ENCODE results near the gene SH3BGR. TPM values are rescaled to one million over a fixed set of nuclear protein-coding genes. Genes with fewer than 3 reads are reported as not detected.
A peak's percentile ranks its signal among the peaks of the same experiment; 100 is the strongest.

The SH3BGR gene
- total and polyA plus RNA-seq, 10 of the 15 experiments (the other 5 are each of a cell fraction or from before 2014, with no cell fraction given): 0.45 to 3.5 (median 1.7) TPM

DNA sequence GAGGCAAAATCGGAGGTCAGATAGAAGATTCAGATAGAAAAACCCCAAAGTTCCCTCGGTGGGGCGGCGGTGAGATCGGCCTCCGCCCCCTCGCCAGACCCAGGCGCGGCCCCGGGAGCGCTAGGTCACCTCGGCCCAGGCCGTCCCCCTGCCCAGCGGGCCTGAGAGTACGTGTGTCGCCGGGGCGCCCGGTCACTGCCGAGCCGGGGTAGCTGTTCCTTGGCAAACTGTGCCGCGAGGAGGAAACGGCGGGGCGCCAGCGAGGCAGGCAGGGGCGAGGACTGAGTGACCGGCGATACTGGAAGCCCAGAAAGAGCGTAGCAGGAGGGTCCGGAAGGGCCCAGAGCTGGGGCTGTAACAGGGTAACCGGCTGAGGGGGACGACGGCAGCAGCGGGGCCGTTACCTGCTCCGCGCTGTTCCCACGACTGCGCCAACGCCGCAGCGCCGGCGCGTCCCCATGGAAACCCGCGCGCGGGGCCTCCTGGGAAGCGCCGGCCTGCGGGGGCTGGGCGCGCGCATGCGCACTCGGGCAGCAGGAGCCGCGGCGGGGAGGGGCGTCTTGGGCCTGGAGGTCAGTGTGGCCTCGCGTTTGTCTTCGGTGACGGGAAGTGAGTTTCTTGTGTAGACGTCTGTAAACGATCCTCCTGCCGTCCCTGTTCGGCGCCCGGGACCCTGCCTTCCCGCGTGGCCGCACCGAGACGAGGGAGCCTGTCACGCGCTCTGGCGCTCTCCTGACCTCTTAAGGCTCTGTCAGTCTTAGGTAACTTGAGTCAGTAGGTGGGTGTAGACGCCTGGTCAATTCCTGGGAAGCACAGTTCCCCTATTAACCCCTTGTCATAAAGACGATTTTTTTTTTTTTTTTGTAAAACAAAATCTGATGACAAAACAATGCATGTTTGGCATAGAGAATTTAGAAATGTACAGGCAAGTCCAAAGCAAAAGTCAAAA is 6.2 kb upstream of the SH3BGR start, which contains the start of gene LCA5L (continued):
- no peak for TF ChIP-seq NR2C2 (IDR thresholded peaks at IDR 0.05; ENCODE audit: borderline replicate concordance, control insufficient read depth, insufficient read length, low read depth)
- no peak for TF ChIP-seq ZNF217 (IDR thresholded peaks at IDR 0.05)
- TF ChIP-seq MTA3 (IDR thresholded peaks at IDR 0.05; ENCODE audit: borderline replicate concordance, low read length): no peak
- no peak for TF ChIP-seq CBFB (IDR thresholded peaks at IDR 0.05; ENCODE audit: low read depth)
- TF ChIP-seq, protein P1, sequence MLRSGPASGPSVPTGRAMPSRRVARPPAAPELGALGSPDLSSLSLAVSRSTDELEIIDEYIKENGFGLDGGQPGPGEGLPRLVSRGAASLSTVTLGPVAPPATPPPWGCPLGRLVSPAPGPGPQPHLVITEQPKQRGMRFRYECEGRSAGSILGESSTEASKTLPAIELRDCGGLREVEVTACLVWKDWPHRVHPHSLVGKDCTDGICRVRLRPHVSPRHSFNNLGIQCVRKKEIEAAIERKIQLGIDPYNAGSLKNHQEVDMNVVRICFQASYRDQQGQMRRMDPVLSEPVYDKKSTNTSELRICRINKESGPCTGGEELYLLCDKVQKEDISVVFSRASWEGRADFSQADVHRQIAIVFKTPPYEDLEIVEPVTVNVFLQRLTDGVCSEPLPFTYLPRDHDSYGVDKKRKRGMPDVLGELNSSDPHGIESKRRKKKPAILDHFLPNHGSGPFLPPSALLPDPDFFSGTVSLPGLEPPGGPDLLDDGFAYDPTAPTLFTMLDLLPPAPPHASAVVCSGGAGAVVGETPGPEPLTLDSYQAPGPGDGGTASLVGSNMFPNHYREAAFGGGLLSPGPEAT (IDR thresholded peaks at IDR 0.05; ENCODE audit: low read depth): no peak
- TF ChIP-seq SUPT20H (IDR thresholded peaks at IDR 0.05; ENCODE audit: borderline replicate concordance, control insufficient read depth, low read depth, low read length): no peak
- peak; percentile 59; the same call in 1 of the 2 replicates for TF ChIP-seq TAF1 (IDR thresholded peaks at IDR 0.05; ENCODE audit: borderline replicate concordance, low read depth, low read length)
- TF ChIP-seq, protein P2, sequence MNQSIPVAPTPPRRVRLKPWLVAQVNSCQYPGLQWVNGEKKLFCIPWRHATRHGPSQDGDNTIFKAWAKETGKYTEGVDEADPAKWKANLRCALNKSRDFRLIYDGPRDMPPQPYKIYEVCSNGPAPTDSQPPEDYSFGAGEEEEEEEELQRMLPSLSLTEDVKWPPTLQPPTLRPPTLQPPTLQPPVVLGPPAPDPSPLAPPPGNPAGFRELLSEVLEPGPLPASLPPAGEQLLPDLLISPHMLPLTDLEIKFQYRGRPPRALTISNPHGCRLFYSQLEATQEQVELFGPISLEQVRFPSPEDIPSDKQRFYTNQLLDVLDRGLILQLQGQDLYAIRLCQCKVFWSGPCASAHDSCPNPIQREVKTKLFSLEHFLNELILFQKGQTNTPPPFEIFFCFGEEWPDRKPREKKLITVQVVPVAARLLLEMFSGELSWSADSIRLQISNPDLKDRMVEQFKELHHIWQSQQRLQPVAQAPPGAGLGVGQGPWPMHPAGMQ (IDR thresholded peaks at IDR 0.05; ENCODE audit: borderline replicate concordance): no peak
- TF ChIP-seq HCFC1 (IDR thresholded peaks at IDR 0.05; ENCODE audit: low read length): peak; percentile 41
- TF ChIP-seq NR2F1 (conservative IDR thresholded peaks at IDR 0.05): peak; percentile 90
- no peak for TF ChIP-seq NFIC (IDR thresholded peaks at IDR 0.05; ENCODE audit: low read depth, low read length)
- TF ChIP-seq, protein P3, sequence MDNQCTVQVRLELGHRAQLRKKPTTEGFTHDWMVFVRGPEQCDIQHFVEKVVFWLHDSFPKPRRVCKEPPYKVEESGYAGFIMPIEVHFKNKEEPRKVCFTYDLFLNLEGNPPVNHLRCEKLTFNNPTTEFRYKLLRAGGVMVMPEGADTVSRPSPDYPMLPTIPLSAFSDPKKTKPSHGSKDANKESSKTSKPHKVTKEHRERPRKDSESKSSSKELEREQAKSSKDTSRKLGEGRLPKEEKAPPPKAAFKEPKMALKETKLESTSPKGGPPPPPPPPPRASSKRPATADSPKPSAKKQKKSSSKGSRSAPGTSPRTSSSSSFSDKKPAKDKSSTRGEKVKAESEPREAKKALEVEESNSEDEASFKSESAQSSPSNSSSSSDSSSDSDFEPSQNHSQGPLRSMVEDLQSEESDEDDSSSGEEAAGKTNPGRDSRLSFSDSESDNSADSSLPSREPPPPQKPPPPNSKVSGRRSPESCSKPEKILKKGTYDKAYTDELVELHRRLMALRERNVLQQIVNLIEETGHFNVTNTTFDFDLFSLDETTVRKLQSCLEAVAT (IDR thresholded peaks at IDR 0.05): no peak
- no peak for TF ChIP-seq SMARCA5 (IDR thresholded peaks at IDR 0.05)
- no peak for TF ChIP-seq BACH1 (IDR thresholded peaks at IDR 0.05; ENCODE audit: borderline replicate concordance)
- TF ChIP-seq CHD4 (IDR thresholded peaks at IDR 0.05): no peak
- TF ChIP-seq, protein P4, sequence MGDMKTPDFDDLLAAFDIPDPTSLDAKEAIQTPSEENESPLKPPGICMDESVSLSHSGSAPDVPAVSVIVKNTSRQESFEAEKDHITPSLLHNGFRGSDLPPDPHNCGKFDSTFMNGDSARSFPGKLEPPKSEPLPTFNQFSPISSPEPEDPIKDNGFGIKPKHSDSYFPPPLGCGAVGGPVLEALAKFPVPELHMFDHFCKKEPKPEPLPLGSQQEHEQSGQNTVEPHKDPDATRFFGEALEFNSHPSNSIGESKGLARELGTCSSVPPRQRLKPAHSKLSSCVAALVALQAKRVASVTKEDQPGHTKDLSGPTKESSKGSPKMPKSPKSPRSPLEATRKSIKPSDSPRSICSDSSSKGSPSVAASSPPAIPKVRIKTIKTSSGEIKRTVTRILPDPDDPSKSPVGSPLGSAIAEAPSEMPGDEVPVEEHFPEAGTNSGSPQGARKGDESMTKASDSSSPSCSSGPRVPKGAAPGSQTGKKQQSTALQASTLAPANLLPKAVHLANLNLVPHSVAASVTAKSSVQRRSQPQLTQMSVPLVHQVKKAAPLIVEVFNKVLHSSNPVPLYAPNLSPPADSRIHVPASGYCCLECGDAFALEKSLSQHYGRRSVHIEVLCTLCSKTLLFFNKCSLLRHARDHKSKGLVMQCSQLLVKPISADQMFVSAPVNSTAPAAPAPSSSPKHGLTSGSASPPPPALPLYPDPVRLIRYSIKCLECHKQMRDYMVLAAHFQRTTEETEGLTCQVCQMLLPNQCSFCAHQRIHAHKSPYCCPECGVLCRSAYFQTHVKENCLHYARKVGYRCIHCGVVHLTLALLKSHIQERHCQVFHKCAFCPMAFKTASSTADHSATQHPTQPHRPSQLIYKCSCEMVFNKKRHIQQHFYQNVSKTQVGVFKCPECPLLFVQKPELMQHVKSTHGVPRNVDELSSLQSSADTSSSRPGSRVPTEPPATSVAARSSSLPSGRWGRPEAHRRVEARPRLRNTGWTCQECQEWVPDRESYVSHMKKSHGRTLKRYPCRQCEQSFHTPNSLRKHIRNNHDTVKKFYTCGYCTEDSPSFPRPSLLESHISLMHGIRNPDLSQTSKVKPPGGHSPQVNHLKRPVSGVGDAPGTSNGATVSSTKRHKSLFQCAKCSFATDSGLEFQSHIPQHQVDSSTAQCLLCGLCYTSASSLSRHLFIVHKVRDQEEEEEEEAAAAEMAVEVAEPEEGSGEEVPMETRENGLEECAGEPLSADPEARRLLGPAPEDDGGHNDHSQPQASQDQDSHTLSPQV (IDR thresholded peaks at IDR 0.05): no peak
- TF ChIP-seq EP300 (IDR thresholded peaks at IDR 0.05; ENCODE audit: borderline replicate concordance in 1 of 2, control insufficient read depth in 1 of 2, low read depth in 2 of 2, low read length in 2 of 2): no peak
- no peak for TF ChIP-seq JUNB (IDR thresholded peaks at IDR 0.05)
- no peak for TF ChIP-seq NFXL1 (IDR thresholded peaks at IDR 0.05; ENCODE audit: borderline replicate concordance)
- no peak for TF ChIP-seq POU2F2 (IDR thresholded peaks at IDR 0.05; ENCODE audit: borderline replicate concordance, low read depth, low read length)
- peak; percentile 81 for TF ChIP-seq POLR2AphosphoS5 (IDR thresholded peaks at IDR 0.05; ENCODE audit: low read length)
- TF ChIP-seq KLF5 (IDR thresholded peaks at IDR 0.05; ENCODE audit: partially characterized antibody): peak; percentile 80
